GM12891 (cell line): ENCODE measurements around the gene ELL3.

Source experiments
- PAX5 ChIP-seq: IDR thresholded peaks from 2 replicates; pipeline ENCODE4 v1.6.1; 2011; ENCODE audit warnings: low read length, moderate library complexity, mild to moderate bottlenecking; ENCODE audit not compliant: insufficient read depth, severe bottlenecking
- POLR2A ChIP-seq: IDR thresholded peaks from 2 replicates; pipeline ENCODE4 v1.6.1; 2011; ENCODE audit warnings: low read depth, low read length, control low read depth
- POLR2AphosphoS5 ChIP-seq: IDR thresholded peaks from 2 replicates; pipeline ENCODE4 v1.6.1; 2011; ENCODE audit warnings: low read depth, low read length, control low read depth
- SPI1 ChIP-seq: IDR thresholded peaks from 2 replicates; pipeline ENCODE4 v1.6.1; 2011; ENCODE audit warnings: low read depth, low read length, control low read depth
- TAF1 ChIP-seq: IDR thresholded peaks from 2 replicates; pipeline ENCODE4 v1.6.1; 2011; ENCODE audit warnings: low read depth, low read length, control low read depth

DNA sequence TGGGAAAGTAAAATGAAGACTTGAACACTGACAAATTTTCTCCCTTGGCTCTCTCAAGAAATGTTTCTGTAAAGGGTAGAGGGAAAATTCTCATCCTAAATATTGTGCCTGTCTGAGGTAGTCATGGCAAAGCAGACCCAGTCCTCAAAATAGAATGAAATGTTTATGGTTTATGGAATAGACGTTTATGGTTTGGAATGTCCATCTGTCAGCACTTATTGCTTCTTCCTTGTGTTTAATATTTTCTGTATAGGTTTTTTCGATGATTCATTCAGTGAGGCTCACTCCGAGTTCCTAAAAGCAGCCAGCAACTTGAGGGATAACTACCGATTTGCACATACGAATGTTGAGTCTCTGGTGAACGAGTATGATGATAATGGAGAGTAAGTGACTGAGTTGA is 13.9 kb downstream of the ELL3 start:
- TF ChIP-seq POLR2A (no peak), POLR2AphosphoS5 (no peak), TAF1 (no peak), SPI1 (no peak), PAX5 (no peak)
